KMS-11 (cell line): ENCODE data around the gene GTPBP4.

Source experiments
- H2AFZ ChIP-seq: fragments of 200-600 bp; sonication (generic); 2 replicates; pipeline ENCODE4 v1.6.1; 2016; ENCODE audit warnings: antibody characterized with exemption, mixed run types, low read depth
- H3K27ac ChIP-seq: fragments of 200-600 bp; sonication (generic); 2 replicates; pipeline ENCODE4 v1.6.1; 2016; ENCODE audit warnings: mild to moderate bottlenecking, mixed run types
- H3K27me3 ChIP-seq: fragments of 200-600 bp; sonication (generic); 2 replicates; pipeline ENCODE4 v1.6.1; 2017; ENCODE audit warnings: mild to moderate bottlenecking, low read depth, mixed run types, moderate library complexity; ENCODE audit not compliant: insufficient read depth
- H3K36me3 ChIP-seq: fragments of 200-600 bp; sonication (generic); 2 replicates; pipeline ENCODE4 v1.6.1; 2017; ENCODE audit warnings: mild to moderate bottlenecking, mixed run types; ENCODE audit not compliant: insufficient read depth
- H3K4me1 ChIP-seq: fragments of 200-600 bp; sonication (generic); 2 replicates; pipeline ENCODE4 v1.6.1; 2016; ENCODE audit warnings: mild to moderate bottlenecking, low read depth, mixed run types; ENCODE audit not compliant: poor library complexity, severe bottlenecking
- H3K4me2 ChIP-seq: fragments of 200-600 bp; sonication (generic); 2 replicates; pipeline ENCODE4 v1.7.0; 2016; ENCODE audit warnings: mild to moderate bottlenecking, mixed run types
- H3K4me3 ChIP-seq: fragments of 200-600 bp; sonication (generic); IDR thresholded peaks from 2 replicates; pipeline ENCODE4 v1.6.1; 2017; ENCODE audit warnings: low read depth, low read length, mixed read lengths; ENCODE audit not compliant: insufficient read depth
- H3K79me2 ChIP-seq: fragments of 200-600 bp; sonication (generic); 2 replicates; pipeline ENCODE4 v1.6.1; 2016; ENCODE audit warnings: low read depth, mixed run types; ENCODE audit not compliant: insufficient read depth
- H3K9ac ChIP-seq: fragments of 200-600 bp; sonication (generic); 2 replicates; pipeline ENCODE4 v1.6.1; 2016; ENCODE audit warnings: mild to moderate bottlenecking, mixed run types
- H4K20me1 ChIP-seq: fragments of 200-600 bp; sonication (generic); 2 replicates; pipeline ENCODE4 v1.6.1; 2016; ENCODE audit warnings: mild to moderate bottlenecking, mixed run types; ENCODE audit not compliant: insufficient read depth
- TF ChIP-seq, protein P1 (sequence below): fragments of 200-600 bp; sonication (generic); conservative IDR thresholded peaks from 2 replicates; pipeline ENCODE4 v1.6.1; 2017; ENCODE audit warnings: low read depth, mild to moderate bottlenecking, antibody characterized with exemption, low read length, moderate library complexity, mixed read lengths

The GTPBP4 gene

DNA sequence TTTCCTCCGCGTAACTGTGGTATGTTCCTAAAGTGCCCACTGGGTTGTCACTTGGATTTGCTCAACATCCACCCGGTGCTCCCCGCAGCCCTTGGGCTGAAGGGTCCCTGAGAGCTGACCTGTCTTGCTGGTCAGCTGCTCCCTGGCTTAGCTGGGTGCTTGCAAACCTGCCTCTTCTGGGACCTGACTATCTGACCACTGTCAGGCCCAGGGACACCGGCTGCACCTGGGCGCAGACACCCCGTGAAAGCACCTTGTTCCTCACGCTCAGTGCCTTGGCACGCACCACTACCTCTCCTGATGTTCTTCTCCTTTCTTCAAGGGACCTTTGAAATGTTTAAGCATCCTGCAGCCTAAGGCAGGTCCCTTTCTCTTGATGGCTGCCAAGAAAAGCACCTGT lies 30.1 kb upstream of the GTPBP4 start:
- H2AFZ ChIP-seq: no peak overlapping the region
- no peak overlapping the region for H3K4me3 ChIP-seq
- no peaks in the 10 kb centered on the region for H3K27me3 ChIP-seq
- no peak overlapping the region for H3K4me2 ChIP-seq
- H3K27ac ChIP-seq: no peak overlapping the region
- no peaks in the 10 kb centered on the region for H4K20me1 ChIP-seq
- H3K9ac ChIP-seq: no peak overlapping the region
- H3K79me2 ChIP-seq: no peaks in the 10 kb centered on the region
- no peaks in the 10 kb centered on the region for H3K36me3 ChIP-seq
- H3K4me1 ChIP-seq: no peaks in the 10 kb centered on the region
- TF ChIP-seq, protein P1, sequence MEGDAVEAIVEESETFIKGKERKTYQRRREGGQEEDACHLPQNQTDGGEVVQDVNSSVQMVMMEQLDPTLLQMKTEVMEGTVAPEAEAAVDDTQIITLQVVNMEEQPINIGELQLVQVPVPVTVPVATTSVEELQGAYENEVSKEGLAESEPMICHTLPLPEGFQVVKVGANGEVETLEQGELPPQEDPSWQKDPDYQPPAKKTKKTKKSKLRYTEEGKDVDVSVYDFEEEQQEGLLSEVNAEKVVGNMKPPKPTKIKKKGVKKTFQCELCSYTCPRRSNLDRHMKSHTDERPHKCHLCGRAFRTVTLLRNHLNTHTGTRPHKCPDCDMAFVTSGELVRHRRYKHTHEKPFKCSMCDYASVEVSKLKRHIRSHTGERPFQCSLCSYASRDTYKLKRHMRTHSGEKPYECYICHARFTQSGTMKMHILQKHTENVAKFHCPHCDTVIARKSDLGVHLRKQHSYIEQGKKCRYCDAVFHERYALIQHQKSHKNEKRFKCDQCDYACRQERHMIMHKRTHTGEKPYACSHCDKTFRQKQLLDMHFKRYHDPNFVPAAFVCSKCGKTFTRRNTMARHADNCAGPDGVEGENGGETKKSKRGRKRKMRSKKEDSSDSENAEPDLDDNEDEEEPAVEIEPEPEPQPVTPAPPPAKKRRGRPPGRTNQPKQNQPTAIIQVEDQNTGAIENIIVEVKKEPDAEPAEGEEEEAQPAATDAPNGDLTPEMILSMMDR: no peak

DNA sequence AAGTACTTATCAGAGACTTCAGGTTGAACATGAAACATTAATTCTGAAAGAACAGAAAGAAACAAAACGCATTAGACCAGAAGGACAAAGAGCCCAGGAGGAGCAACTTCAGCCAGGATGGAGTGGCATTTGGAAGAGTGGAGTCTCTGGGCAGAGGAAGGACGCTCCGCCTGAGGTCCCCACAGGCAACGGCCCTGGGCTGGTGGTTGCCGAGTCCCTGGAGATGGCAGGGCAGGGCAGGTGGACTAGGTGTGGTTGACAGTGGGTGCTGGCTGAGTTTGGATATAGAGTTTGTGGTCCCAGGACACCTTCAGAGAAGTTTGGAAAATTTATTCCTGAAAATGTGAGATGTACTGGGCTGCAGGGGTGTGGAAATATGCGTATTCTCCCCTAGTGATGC lies 29.4 kb upstream of the GTPBP4 start:
- no peak overlapping the region for H3K9ac ChIP-seq
- TF ChIP-seq, protein P1: no peak
- no peaks in the 10 kb centered on the region for H3K4me1 ChIP-seq
- H3K27me3 ChIP-seq: no peaks in the 10 kb centered on the region
- no peaks in the 10 kb centered on the region for H3K36me3 ChIP-seq
- H3K4me3 ChIP-seq: no peak overlapping the region
- no peak overlapping the region for H3K4me2 ChIP-seq
- no peak overlapping the region for H3K27ac ChIP-seq
- H2AFZ ChIP-seq: no peak overlapping the region
- no peaks in the 10 kb centered on the region for H3K79me2 ChIP-seq
- H4K20me1 ChIP-seq: no peaks in the 10 kb centered on the region

DNA sequence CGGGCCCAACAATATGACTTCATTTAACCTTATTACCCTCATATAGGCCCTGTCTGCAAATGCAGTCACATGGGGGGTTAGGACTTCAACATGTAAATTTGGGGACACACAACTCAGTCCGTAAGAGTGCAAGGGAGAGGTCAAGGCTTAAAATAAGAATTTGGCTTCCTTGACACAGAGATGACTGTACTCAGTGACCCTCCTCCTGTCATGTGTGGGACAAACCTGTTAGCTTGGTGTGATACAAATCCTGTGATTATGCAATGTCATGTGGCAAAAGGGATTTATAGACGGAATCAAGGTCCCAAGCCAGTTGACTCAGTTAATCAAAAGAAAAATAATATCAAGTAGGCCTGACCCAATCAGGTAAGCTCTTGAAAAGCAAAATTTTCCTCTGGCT lies 25.9 kb upstream of the GTPBP4 start:
- Histone ChIP-seq H3K79me2 (no peaks in the 10 kb centered on the region), H3K4me3 (no peak overlapping the region)

DNA sequence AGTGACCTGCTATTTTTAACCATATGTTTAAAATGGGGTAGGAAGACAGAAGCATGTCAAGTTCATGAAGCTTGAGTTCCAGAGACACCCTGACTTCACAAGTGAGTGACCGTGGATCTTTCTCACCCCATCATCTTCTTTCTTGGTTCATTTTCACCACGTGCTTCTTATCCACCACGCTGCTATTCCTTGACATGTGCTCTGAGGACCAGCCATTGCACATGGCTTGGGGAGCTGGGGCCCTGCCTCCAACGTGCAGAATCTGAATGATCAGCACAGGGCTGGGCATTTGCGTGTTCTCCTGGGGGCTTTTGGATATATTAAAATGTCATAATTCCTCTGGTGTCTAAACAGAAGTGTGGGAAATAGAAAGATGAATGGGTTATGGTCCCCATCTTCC lies 25.0 kb upstream of the GTPBP4 start:
- no peaks in the 10 kb centered on the region for H3K4me1 ChIP-seq

More for the DNA sequence above, 25.9 kb upstream of the GTPBP4 start:
- TF ChIP-seq, protein P1: no peak
- H4K20me1 ChIP-seq: no peaks in the 10 kb centered on the region
- H3K27ac ChIP-seq: no peak overlapping the region
- no peak overlapping the region for H2AFZ ChIP-seq
- no peak overlapping the region for H3K4me2 ChIP-seq
- no peaks in the 10 kb centered on the region for H3K27me3 ChIP-seq
- no peaks in the 10 kb centered on the region for H3K4me1 ChIP-seq
- H3K36me3 ChIP-seq: no peaks in the 10 kb centered on the region
- H3K9ac ChIP-seq: no peak overlapping the region

More for the DNA sequence above, 25.0 kb upstream of the GTPBP4 start:
- Histone ChIP-seq H2AFZ (no peak overlapping the region), H3K4me3 (no peak overlapping the region), H3K27me3 (no peaks in the 10 kb centered on the region), H3K27ac (no peak overlapping the region), H3K79me2 (no peaks in the 10 kb centered on the region), H4K20me1 (no peaks in the 10 kb centered on the region), H3K9ac (no peak overlapping the region), H3K36me3 (no peaks in the 10 kb centered on the region), H3K4me2 (no peak overlapping the region)
- TF ChIP-seq, protein P1: no peak
